OCI-LY1 (cell line): ENCODE data around the gene XPR1.

Experiments
- H2AFZ ChIP-seq: fragments of 200-600 bp; sonication (generic), shearing (Covaris generic); 2 replicates; pipeline ENCODE4 v1.6.0; 2014; ENCODE audit warnings: antibody characterized with exemption, mild to moderate bottlenecking, low read length
- H3F3A ChIP-seq: fragments of 200-600 bp; sonication (generic), shearing (Covaris generic); 2 replicates; pipeline ENCODE4 v1.6.0; 2014; ENCODE audit warnings: mild to moderate bottlenecking, antibody characterized with exemption, low read length, moderate library complexity; ENCODE audit not compliant: insufficient read depth
- H3K27ac ChIP-seq: fragments of 200-600 bp; sonication (generic); 2 replicates; pipeline ENCODE4 v1.5.1; 2014; ENCODE audit warnings: low read length, mixed run types, mild to moderate bottlenecking, low read depth; ENCODE audit not compliant: poor library complexity, severe bottlenecking
- H3K27me3 ChIP-seq: fragments of 200-600 bp; sonication (generic); 2 replicates; pipeline ENCODE4 v1.6.0; 2014; ENCODE audit warnings: antibody characterized with exemption, mild to moderate bottlenecking, low read length, moderate library complexity; ENCODE audit not compliant: insufficient read depth
- H3K36me3 ChIP-seq: fragments of 200-600 bp; sonication (generic); 2 replicates; pipeline ENCODE4 v1.6.1; 2014; ENCODE audit warnings: mild to moderate bottlenecking, antibody characterized with exemption, low read length, moderate library complexity, mixed read lengths; ENCODE audit not compliant: insufficient read depth
- H3K4me1 ChIP-seq: fragments of 200-600 bp; sonication (generic); 2 replicates; pipeline ENCODE4 v1.5.1; 2014; ENCODE audit warnings: mild to moderate bottlenecking, low read length, moderate library complexity; ENCODE audit not compliant: insufficient read depth, severe bottlenecking
- H3K4me2 ChIP-seq: fragments of 200-600 bp; sonication (generic), shearing (Covaris generic); 2 replicates; pipeline ENCODE4 v1.6.1; 2014; ENCODE audit warnings: low read length
- H3K4me3 ChIP-seq: fragments of 200-600 bp; sonication (generic); 2 replicates; pipeline ENCODE4 v1.5.1; 2014; ENCODE audit warnings: low read length, low read depth, mild to moderate bottlenecking, mixed read lengths; ENCODE audit not compliant: poor library complexity, severe bottlenecking
- H3K79me2 ChIP-seq: fragments of 200-600 bp; shearing (Covaris generic); 2 replicates; pipeline ENCODE4 v1.6.1; 2016; ENCODE audit warnings: mixed run types, low read length, mixed read lengths; ENCODE audit not compliant: insufficient read depth
- H3K9ac ChIP-seq: fragments of 200-600 bp; sonication (generic), shearing (Covaris generic); 2 replicates; pipeline ENCODE4 v1.6.1; 2014; ENCODE audit warnings: mild to moderate bottlenecking, low read length, mixed read lengths
- H3K9me2 ChIP-seq: fragments of 200-600 bp; sonication (generic), shearing (Covaris generic); 2 replicates; pipeline ENCODE4 v1.6.1; 2014; ENCODE audit warnings: low read depth, mild to moderate bottlenecking, low read length, mixed read lengths
- H3K9me3 ChIP-seq: fragments of 200-600 bp; shearing (Covaris generic); 2 replicates; pipeline ENCODE4 v1.6.1; 2014; ENCODE audit warnings: low read length, mixed read lengths
- H4K20me1 ChIP-seq: fragments of 200-600 bp; sonication (generic), shearing (Covaris generic); 2 replicates; pipeline ENCODE4 v1.6.0; 2016; ENCODE audit warnings: mild to moderate bottlenecking, low read length; ENCODE audit not compliant: insufficient read depth
- EZH2 ChIP-seq: fragments of 200-600 bp; sonication (generic), shearing (Covaris generic); IDR thresholded peaks from 2 replicates; pipeline ENCODE4 v1.8.0; 2017; ENCODE audit warnings: borderline replicate concordance, mixed run types, mild to moderate bottlenecking, antibody characterized with exemption, low read length, moderate library complexity, mixed read lengths
- TF ChIP-seq, protein P1 (sequence below): fragments of 200-600 bp; sonication (generic), shearing (Covaris generic); IDR thresholded peaks from 2 replicates; pipeline ENCODE4 v1.5.1; 2017; ENCODE audit warnings: mild to moderate bottlenecking, antibody characterized with exemption, low read length, moderate library complexity, mixed read lengths

XPR1 gene

DNA sequence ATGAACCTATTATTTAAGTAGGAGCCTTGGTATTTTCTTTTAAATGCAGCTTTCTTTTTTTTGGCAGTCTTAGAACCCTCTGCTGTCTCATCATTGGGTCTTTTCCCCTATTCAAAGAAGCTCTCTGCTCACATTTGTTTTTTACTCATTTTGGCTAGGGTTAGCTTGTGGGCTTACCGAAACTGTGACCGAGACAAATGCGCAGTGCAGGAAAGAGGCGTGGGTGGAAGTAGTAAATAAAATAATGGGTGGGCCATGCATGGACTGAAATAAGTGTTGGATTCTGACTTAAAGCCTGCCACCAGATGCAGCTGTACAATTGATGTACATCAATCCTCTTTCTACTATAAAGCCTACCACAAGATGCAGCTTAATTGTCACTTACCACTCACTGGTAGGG is 14.7 kb downstream of the XPR1 start:
- Histone ChIP-seq H3K9me2 (no peaks in the 10 kb centered on the region), H4K20me1 (no peaks in the 10 kb centered on the region), H3K79me2 (no peaks in the 10 kb centered on the region), H3F3A (no peaks in the 10 kb centered on the region), H3K4me2 (no peak overlapping the region), H3K4me1 (no peaks in the 10 kb centered on the region), H3K27ac (no peak overlapping the region), H3K27me3 (no peaks in the 10 kb centered on the region), H3K9me3 (no peaks in the 10 kb centered on the region), H3K9ac (no peak overlapping the region), H3K4me3 (no peak overlapping the region), H2AFZ (no peak overlapping the region), H3K36me3 (no peaks in the 10 kb centered on the region)
- TF ChIP-seq, protein P1, sequence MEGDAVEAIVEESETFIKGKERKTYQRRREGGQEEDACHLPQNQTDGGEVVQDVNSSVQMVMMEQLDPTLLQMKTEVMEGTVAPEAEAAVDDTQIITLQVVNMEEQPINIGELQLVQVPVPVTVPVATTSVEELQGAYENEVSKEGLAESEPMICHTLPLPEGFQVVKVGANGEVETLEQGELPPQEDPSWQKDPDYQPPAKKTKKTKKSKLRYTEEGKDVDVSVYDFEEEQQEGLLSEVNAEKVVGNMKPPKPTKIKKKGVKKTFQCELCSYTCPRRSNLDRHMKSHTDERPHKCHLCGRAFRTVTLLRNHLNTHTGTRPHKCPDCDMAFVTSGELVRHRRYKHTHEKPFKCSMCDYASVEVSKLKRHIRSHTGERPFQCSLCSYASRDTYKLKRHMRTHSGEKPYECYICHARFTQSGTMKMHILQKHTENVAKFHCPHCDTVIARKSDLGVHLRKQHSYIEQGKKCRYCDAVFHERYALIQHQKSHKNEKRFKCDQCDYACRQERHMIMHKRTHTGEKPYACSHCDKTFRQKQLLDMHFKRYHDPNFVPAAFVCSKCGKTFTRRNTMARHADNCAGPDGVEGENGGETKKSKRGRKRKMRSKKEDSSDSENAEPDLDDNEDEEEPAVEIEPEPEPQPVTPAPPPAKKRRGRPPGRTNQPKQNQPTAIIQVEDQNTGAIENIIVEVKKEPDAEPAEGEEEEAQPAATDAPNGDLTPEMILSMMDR, result no peak
- no peak for TF ChIP-seq EZH2

- no peaks in the 10 kb centered on the region for H3K27me3 ChIP-seq
- H3K4me2 ChIP-seq, result no peak overlapping the region
- H3K4me1 ChIP-seq, result no peaks in the 10 kb centered on the region
- no peaks in the 10 kb centered on the region for H3K36me3 ChIP-seq
- H3K79me2 ChIP-seq, result no peaks in the 10 kb centered on the region
- no peaks in the 10 kb centered on the region for H3F3A ChIP-seq
- no peak overlapping the region for H3K9ac ChIP-seq
- H2AFZ ChIP-seq, result no peak overlapping the region
- TF ChIP-seq, protein P1, result no peak
- no peak for TF ChIP-seq EZH2
- no peaks in the 10 kb centered on the region for H3K9me3 ChIP-seq
- no peaks in the 10 kb centered on the region for H4K20me1 ChIP-seq
- H3K27ac ChIP-seq, result no peak overlapping the region
- no peaks in the 10 kb centered on the region for H3K9me2 ChIP-seq
- no peak overlapping the region for H3K4me3 ChIP-seq
Observed at GRCh38 chr1:180652792-180653191, 21.0 kb downstream of the XPR1 start.

- Histone ChIP-seq H3K4me1 (no peaks in the 10 kb centered on the region), H3K4me2 (no peak overlapping the region), H3K36me3 (no peaks in the 10 kb centered on the region), H3K9me3 (peaks cover 11% of the 10 kb centered on the region; the same call in 1 of the 2 replicates), H3F3A (no peaks in the 10 kb centered on the region), H3K9me2 (no peaks in the 10 kb centered on the region), H3K79me2 (no peaks in the 10 kb centered on the region), H4K20me1 (no peaks in the 10 kb centered on the region), H3K9ac (no peak overlapping the region), H2AFZ (no peak overlapping the region), H3K27ac (no peak overlapping the region), H3K27me3 (no peaks in the 10 kb centered on the region), H3K4me3 (no peak overlapping the region)
- TF ChIP-seq, protein P1, result no peak
- TF ChIP-seq EZH2, result no peak
Observed at GRCh38 chr1:180662709-180663108, 30.9 kb downstream of the XPR1 start.
